Measurements from ENCODE around the gene FANCC.
A peak's percentile ranks its signal among the peaks of the same experiment; 100 is the strongest.

Gene FANCC

DNA sequence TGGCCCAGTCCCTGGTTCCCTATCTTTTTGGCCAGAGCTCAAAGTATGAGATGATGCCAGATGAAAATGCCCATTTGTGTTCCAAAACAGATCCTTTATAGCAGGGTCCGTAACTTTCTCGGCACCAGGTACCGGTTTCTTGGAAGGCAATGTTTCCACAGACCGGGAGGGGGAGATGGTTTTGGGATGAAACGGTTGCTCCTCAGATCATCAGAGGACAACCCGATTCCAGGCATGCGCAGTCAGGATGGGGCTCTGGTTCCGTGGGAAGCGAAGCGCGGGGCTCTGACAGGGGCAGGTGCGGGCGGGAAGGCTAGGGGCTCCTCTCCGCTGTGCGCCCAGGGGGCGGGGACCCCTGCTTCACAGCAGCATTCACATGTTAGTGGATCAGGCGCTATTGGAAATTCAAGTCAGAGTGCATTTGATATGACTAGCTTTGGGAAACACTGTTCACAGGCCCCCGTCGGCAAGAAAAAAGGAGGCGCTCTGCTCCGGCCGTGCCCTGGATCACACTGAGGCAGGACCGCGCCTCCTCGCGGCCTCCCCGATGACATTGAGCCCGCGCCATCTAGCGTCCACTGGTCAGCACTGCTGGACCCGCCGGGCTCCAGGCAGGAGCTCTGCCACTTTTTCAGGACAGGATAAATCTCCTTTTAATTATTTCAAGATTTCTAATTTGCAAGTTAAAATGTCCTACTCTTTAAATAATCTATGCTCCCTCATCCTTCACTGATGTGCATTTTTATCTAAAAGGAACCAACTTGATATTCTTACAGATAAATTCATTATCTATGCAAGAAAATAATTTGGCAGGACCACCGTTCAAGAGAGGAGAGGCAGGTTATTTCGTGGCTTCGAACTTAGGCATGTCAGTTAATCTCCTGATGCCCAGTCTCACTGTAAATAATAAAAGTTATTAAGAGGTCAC lies 190.0 kb downstream of the FANCC start:
- DNase-seq (ENCODE audit: low read depth in 2 of 3, low spot score in 2 of 3) = peak; percentile 42 to 54 (median 45)

DNA sequence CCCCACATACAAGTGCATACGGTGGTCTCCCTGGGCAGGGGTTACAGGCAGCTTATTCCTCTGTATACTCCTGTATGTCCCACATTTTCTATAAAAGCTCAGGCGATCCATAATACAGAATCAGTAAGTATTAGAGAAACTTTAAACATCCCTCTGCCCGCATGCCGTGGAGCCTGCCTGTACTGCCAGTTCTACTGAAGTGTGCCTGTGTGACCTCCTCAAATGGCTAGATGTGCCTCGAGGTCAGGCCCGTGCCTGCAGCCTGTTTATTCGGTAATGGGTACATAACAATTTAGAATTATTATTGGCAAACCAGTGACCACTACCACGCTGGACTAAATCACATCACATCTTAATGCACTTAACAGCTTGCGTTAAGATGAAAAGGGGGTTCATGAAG lies 190.8 kb downstream of the FANCC start:
- DNase-seq (ENCODE audit: low read depth in 2 of 3, low spot score in 2 of 3) = no peak

DNA sequence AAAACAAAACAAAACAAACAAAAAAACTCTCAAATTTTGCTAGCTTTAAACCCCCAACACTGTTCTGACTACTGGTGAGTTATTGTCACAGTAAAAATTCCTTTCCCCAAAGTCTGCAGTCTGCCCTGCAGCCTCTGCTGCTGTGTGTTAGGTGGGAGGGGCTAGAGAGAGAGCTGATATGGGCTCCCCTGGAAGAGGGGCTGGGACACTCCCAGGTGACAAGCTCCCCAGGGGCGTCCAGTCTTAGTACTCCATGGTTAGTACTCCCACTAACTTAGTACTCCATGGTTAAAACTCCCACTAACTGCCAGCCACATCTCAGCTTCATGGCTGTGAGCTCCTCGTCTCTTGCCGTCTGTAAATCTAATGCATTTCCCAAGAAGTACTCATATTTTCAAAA lies 191.9 kb downstream of the FANCC start:
- no peak for DNase-seq (ENCODE audit: low read depth in 2 of 3, low spot score in 2 of 3)

DNA sequence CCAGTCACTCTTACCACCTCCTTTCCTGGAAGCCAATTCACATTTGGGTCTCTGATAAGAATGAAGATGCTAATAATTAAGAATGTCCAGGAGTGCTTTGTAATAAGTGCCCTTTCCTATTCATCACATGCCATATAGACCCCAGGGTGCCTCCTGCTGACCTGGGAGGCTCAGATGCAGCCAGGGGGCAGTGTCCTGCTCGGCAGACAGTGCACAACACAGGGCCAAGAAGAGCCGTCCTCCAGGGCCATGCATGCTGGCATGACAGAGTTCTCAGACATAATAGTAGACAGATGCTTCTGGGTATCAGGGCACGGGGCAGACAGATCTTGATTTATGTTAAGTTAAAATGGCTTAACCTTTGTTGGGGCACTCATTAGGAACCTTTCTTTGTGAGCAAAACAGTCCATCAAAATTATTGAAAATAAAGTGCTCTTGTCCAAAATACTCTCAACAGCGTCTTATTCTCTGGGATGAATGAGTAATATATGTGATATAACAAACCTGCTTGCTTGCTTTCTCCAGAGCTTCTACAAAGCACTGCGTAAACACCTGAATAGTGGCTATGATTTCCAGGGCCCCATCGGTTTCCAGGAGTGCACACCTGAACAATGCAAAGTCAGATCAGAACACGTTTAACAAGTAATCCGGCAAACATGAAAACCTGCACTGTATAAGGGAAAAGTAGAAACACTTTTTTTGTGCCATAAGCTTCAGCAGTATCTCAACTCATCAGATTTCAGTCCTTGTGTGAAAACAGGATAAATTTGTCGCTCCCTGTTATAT lies 192.7 kb downstream of the FANCC start:
- DNase-seq (ENCODE audit: low read depth in 2 of 3, low spot score in 2 of 3) = no peak

DNA sequence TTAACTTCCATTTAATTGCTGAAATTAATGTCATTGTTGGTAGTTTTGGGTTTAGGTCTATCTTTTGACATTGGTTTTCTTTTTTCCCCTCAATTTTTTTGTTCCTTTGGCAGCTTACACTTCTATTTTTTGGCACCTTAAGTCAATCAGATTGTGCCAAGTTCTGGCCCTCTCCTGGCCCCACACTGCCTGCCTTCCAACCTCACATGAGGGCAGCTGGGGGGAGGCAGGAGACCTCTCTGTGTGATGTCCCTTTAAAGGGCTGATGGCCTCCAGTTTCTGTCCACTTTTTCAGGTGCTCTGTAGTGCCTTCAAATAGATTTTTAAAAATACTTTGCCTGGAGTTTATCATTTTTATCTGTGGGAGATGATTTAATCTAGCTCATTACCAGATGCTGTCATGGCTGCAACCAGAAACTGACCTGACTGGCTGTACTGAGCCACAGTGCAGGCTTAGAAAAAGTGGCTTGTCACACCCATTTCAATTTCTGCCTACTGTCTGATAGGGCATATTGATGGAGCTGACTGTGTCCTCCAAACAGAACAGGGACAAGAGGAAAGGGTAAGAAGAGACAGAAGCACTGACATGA lies 196.6 kb downstream of the FANCC start:
- no peak for DNase-seq (ENCODE audit: low read depth in 2 of 3, low spot score in 2 of 3)

DNA sequence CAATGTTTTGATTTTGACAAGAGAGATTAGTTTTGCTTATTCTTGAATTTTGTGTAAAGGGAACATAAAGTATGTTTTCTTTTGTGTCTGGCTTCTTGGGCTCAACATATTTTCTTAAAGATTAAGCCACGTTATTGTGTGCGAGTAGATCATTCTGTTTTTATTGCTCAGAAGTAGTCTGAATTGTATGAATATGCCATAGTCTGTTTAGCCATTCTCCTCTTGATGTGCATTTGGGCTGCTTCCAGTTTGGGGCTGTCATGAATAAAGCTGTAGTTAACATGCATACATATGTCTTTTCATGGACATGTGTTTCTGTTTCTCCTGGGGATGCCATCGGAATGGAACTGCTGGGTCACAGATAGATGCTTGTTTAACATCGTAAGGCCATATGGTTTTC lies 198.9 kb downstream of the FANCC start:
- no peak for DNase-seq (ENCODE audit: low read depth in 2 of 3, low spot score in 2 of 3)

DNA sequence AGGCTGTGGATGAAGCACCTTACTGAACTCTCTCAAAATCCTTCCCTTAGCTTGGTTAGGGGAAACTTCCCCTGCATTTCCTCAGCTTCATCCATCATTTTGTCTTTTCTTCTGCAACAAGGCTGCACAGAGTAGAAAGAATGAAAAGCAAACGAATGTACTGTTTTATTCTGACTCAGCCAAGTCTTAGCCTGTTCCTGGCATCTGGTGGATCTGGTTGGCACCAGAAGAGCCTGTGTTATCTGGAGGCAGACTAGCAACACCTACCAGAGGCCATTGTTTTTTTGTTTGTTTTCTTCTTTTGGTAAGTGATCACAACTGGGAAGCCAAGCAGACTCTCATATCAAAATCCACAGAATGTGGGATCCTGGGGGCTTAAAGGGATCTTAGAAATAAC lies 200.7 kb downstream of the FANCC start:
- DNase-seq (ENCODE audit: low read depth in 2 of 3, low spot score in 2 of 3) = no peak

DNA sequence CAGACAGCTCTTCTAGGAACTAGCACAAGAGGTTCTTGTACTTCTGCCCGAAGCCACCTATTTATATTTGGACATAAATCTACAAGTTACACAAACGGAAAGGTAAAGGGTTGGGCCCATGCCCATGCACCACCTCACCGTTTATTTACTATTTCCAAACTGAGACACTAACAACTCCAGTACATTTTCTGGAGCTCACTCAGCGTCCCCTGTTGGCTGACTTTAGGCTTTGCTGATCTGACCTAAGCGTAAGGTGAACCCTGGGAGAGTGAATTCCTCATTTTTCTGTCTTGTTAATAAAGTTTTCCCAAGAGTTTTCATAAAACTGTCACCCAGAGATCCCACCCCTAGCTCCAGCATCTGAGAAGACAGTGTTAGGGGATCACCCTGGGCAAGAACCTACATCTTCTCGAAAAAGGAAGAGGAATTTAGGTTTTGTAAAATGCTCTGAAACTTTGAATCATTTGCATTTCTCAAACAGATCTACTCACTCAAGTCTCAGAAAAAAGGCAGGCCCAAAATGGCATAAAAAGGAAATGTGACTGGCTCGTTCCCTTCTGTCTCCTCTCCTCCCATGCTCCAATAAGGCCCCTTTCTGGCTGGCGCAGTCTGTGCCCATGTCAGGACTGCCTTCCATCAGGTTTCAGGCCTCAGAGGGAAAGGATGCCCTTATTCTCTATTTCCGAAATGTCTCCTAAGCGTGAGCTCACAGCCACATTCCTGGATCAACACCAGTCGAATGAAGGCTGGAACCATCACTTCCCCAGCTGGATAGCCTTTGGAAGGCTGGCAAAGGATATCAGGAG lies 201.3 kb downstream of the FANCC start:
- DNase-seq (ENCODE audit: low read depth in 2 of 3, low spot score in 2 of 3) = no peak

DNA sequence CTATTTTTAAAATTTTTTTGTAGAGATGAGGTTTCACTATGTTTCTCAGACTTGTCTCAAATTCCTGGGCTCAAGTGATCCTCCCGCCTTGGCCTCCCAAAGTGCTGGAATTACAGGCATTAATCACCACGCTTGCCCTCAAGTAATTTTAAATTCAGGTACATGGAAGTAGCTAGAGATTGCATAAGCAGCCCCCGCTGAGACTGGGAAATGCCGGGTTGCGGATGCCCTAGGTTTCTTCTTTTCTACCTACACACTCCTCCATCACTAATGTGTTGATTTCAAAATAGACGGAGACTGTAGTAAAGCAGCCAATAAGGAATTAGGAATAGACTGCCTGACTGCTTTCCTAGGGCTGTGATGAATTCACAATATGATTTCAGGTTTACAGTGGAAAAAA lies 202.4 kb downstream of the FANCC start:
- DNase-seq (ENCODE audit: low read depth in 2 of 3, low spot score in 2 of 3) = no peak

DNA sequence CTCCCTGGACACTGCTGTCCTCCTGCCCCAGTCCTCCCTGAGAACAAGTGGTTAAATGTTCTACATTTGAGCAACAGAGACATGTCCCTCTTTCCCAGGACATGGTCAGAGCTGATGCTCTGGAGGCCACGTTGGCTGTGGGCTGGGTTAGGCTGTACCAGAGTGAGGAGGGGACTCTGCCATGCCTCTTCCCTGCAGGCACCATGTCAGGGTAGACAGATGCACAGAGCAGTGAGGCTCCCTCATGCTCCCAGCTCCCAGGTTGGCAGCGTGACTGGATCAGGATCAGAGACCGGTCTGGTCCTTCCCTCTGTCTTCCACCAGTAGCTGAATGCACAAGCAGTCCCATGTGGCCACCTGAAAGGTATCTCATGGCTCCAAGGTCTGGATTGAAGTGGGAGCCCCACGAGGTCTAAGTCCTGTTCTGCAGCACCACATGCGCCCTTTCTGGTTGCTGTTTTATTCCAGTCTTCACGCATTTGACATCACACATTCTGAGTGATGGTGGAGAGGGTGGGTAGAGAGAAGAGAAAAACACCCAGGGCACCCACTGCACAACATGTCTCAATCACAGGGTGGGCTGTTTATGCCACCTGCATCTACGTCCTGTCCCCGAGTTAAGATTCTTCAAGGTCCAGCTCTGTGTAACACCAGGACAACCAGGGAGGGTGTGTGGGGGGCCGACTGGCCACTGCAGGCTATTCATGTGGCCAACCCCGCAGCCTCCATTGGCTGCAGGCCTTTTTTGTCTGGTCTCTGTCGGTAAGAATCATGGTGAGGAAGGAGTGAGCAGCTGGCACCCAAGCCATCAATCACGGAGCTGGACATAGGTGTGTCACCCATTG lies 204.9 kb downstream of the FANCC start:
- DNase-seq (ENCODE audit: low read depth in 2 of 3, low spot score in 2 of 3) = no peak

DNA sequence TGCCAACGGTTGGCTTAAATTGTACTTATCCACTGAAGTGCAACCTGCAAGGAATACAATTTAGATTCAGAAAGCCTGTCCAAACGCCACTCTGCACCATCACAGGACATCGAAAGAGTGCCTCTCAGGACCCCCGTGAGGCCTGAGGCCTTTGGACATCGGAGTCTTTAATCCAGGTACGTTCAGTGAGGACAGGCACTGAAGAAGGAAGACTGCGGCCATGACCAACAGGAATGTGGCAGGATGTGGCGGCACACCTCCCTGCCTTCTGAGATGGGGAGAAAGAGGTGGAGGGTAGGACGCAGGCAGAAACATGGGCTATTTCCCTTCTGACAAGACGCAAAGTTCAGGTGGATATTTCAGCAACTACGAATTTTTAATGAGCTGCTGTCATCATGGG lies 205.8 kb downstream of the FANCC start:
- DNase-seq (ENCODE audit: low read depth in 2 of 3, low spot score in 2 of 3) = no peak

DNA sequence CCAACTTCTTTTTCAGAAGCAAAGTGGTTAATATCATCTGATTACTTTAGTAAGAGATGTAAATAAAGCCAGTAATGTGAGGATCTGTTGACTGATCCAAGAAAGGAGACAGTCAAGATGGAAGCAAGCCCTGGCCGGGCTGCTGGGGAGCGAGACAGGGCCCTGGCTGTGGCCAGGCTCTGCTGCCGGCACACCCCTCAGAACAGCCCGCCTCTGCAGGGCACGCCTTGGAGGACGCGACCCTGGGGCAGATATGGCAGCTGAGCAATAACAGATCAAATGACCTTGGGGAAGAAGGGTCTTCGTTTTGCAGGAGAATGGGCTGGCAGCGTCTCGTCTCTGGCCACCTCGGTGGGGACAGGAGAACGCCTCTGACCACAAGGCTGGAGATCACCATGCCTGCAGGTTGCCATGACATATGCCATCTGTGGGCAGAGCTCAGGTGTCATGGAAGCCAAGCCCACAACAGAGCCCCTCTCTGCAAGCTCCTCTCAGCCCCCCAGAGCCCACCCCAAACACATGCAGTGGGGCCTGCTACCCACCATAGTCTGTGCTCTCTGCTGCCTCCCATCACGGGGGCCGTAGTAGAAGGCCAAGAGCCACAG lies 206.5 kb downstream of the FANCC start:
- no peak for DNase-seq (ENCODE audit: low read depth in 2 of 3, low spot score in 2 of 3)

DNA sequence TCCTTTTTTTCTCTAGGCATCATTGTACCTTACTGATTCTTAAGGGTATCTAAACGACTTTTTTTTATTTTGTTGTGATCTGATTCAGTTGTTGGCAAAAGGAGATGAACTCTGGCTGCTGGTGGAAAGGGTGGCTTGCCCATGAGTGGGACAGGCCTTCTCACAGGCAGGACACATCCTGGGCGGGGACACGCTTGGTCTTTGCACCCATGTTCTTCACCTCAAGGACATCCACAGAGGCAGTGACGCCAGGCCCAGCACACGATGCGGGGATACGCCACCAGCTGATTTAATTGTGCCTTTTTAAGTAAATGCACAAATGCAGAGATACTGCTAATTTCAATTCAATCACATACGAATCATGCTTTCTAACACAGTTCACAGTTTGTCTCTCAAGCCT lies 208.1 kb downstream of the FANCC start:
- no peak for DNase-seq (ENCODE audit: low read depth in 2 of 3, low spot score in 2 of 3)

DNA sequence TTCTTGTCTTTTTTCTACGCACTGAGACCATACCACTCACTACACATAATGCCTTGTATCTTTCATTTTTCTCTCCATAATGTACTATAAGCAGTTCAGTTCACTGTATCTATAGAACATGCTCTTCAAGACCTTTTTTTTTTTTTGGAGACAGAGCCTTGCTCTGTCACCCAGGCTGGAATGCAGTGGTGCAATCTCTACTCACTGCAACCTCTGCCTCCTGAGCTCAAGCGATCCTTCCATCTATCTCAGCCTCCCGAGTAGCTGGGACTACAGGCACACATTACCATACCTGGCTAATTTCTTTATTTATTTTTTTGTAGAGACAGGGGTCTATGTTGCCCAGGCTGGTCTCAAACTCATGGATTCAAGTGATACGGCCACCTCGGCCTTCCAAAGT lies 208.7 kb downstream of the FANCC start:
- no peak for DNase-seq (ENCODE audit: low read depth in 2 of 3, low spot score in 2 of 3)

DNA sequence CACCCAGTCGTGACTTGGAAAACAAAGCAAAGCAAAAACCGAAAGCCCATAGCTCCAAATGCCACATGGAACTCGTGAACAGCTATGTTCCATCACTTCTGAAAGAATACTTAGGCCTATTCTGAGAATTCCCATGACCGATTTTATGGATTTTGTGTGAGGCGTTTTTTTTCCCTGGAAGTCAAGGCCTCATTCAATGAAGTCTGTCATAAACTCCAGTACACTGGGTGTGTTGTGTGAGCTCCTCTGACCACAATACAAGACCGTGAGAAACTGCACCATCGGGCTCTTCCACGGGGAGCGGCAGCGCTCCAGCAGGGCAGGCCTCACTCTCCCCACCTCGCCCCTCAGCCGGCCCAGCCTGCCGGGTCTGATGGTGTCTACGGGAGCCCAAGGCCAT lies 209.5 kb downstream of the FANCC start:
- no peak for DNase-seq (ENCODE audit: low read depth in 2 of 3, low spot score in 2 of 3)

DNA sequence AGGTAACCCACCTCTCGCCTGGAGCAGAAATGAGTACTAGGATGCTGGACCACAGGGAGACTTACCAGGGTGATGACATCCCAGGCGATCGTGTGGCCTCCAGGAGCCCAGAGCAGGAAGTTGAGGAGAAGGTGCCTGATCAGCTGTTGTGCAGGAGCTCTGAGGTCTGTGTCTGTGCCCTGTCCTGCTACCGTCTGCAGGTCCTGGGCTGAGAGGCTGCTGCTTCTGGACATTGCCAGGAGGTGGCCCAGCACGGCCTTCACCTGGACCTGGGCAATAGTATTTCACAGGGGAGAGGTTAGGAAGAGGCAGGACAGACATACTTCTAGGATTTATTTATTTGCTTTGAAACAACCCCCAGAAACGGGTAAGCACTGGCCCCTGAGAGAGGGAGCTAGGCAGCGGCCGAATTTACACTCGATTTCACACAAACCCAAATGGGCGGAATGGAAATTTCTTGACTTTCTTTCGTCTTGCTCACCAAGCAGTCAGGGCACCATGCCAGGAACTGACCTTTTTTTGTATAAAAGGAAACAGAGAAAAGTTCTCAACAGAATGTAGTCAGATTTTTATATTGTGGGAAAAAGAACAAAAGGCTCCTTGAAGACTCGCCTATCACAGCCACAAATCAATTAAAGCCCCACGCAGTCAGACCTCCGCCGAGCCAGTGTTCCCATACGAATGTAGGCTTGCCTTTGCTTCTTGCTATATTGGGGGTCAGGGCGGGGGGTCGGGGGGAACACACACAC lies 210.3 kb downstream of the FANCC start:
- no peak for DNase-seq (ENCODE audit: low read depth in 2 of 3, low spot score in 2 of 3)

DNA sequence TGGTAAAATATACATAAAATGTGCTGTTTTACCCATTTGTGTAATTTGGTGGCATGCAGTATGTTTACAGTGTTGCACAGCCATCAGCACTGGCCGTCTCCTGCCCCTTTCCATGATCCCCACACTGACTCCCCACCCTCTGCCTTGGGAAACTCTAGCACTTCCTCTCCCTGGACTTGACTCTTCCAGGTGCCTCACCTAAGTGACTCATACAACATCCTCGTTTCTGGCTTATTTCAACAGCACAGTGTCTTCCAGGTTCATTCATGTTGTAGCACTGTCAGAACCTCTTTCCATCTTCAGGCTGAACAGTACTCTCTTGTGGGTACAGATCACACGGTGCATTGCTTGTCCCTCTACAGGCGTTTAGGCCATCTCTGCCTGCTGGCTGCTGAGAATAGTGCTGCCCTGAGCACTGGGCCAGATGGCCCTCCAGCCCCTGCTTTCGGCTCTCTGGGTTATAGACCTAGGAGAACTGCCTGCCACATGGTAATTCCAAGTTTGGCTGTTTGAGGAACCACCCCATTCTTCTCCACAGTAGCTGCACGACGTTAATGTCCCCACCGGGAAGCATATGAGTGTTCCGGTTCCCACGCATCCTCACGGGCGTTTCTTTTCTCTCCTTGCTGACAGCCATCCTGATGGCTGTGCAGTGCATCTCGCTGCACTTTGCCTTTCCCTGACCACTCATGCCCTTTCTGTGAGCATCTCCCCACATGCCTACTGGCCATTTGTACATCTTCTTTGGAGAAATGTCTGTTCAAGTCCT lies 211.8 kb downstream of the FANCC start:
- no peak for DNase-seq (ENCODE audit: low read depth in 2 of 3, low spot score in 2 of 3)

DNA sequence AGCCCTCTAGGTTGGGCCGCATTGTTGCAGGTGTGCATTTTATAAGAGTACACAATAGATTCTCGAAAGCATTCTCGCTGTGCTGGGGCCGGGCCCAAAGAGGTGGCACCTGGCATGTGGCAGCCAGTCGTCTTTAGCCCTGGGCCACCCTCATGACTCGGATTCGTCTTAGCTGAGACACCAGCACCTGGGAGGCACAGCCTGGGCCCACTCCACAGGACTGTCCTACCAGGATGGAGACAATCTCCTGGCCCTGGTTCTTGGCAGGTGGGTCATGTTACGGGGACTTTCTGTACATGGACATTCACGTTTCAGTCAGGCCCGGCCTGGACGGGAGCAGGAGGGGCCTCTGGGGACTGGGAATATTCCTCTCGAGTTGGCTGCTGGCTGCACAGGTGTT lies 212.5 kb downstream of the FANCC start:
- DNase-seq (ENCODE audit: low read depth in 2 of 3, low spot score in 2 of 3) = no peak
